ENCODE results near the gene KCNS3.
"Not testable (repeated sequence)": the region's sequence is repeated elsewhere in the genome, so short reads cannot be mapped to it uniquely, and the experiment has no call there.

KCNS3 gene

DNA sequence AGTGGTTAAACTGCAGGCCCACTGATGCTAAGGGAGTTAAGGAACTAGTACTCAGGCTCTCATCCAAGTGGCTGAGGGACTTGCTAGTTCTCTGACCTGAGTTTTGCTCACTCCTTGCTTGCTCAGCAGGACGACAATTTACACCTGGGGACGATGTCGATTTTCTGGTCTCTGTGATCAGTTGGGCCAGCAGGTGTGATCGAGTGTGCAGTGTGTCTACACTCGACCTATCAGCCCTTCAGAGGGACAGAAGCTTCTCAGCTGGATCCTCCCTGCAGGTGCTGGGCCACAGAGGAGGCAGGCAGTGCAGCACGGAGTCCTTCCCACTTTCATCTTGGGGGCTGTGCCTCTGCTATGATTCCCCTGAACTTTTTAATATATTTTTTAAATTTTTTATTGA is 71.5 kb downstream of the KCNS3 start:
- no peak for DNase-seq

DNA sequence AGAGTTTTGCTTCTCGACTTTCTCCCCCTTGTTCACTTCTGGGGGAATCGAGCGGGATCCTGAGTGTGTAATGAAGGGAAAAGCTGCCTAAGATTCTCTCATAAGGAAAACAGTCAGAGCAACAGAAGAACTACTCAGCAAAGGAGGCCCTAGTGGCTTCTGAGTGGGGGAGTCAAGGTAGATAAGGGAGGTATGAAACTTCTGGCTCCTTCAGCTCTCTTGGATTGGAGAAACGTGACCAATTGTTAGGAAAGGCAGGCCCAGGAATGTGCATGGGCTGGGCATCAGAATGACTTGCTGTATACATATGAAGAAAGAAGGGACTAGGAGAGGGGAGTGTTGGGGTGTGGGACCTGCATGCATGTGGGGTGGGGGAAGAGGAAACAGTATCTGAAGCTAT is 73.1 kb downstream of the KCNS3 start:
- DNase-seq = no peak

DNA sequence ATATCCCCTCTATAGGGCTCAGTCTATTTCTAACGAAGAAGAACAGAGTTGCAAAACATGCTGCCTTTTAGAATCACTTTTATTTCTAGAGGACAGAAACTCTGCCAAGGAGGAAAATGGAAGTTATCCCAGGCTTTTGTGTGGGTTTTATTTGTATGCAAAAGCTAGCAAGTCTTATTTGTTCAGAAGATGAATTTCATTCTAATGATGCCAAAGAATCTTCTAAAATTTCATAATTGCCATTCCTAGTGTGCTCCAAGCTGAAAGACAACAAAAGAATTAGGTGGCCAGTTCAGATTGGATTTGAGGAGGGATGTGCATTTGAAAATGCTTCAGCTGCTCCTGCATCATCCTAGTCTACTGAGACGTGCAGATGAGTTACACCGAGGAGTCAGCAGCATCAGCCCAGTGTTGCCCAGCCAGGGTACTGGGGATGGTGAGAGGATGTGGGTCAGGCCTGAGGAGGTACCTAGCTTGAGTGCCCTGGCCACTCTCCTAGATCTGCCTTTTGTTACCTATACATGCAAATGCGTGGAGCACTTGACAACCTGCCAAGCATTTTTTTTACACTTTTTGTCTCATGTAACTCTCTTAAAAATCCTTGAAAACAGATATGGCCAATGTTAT is 80.1 kb downstream of the KCNS3 start:
- DNase-seq = no peak

DNA sequence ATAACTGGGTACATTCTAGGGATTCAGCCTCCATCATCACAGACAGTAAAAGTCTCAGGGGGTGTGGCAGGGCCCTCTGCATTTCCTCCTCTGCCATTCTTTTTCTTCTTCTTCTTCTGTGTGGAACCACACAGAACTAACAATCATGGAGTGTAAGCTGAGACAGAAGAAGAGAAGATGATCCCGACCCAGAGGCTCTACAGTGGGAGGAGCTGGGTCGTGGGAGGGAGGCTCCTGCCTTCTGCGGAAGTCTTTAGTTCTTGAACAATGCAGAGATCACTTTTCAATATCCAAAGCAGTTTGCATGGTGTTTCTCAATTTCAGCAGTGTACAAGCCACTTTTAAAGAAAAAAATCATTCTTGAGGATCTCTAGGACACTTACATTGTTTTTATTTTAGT is 80.9 kb downstream of the KCNS3 start:
- no peak for DNase-seq

DNA sequence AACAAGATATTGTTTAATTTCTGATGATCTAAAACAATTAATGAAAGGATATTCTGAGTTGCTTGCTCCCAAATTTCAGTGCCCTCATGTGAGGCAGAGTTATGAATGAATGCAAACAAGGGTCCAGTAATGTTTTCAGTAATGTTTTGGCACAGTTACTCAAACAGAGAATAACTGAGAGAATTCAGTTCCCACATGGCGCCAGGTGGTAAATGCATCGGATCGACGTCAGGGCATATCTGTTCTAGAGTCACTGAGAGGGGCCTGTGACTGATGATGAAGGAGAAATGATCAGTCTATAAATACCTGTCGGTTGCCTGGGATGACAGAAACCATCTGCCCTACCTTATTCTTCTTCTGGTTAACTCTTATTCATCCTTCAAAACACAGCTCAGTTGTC is 81.4 kb downstream of the KCNS3 start:
- DNase-seq = no peak

GRCh38 chr2:17960925-17961324 is 82.5 kb downstream of the KCNS3 start:
- no peak for DNase-seq

DNA sequence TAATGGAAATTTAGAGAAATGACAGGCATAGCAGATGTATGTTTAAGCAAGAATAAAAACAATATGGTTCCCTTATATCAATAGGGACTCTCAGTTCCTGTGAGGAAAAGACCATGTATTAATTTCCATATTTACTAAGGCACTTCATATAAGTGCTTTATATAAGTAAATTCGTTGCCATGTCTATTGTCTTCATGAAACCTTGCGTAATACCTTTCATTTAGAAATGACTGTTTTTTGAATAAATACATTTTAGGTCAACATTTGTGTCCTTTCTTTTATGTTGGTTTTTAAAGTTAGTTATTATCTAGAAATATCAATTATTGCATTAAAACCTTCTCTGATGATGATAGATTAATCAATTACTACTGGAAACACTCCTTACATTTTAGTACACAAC is 83.3 kb downstream of the KCNS3 start:
- no peak for DNase-seq

GRCh38 chr2:17962876-17963275 is 84.4 kb downstream of the KCNS3 start:
- peak; percentile 34 for DNase-seq

GRCh38 chr2:17963571-17963970 is 85.1 kb downstream of the KCNS3 start:
- DNase-seq = not testable (repeated sequence)

DNA sequence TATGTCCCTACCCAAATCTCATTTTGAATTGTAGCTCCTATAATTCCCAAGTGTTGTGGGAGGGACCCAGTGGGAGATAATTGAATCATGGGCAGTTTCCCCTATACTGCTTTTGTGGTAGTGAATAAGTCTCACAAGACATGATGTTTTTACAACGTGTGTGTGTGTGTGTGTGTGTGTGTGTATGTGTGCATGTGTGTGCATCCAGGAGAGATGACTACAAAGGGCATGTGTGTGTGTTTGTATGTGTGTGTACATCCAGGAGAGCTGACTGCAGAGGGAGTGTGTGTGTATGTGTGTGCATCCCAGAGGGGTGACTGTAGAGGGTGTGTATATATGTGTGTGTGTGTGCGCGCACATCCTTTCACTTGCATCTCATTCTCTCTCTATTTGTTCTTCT is 86.7 kb downstream of the KCNS3 start:
- DNase-seq = no peak

DNA sequence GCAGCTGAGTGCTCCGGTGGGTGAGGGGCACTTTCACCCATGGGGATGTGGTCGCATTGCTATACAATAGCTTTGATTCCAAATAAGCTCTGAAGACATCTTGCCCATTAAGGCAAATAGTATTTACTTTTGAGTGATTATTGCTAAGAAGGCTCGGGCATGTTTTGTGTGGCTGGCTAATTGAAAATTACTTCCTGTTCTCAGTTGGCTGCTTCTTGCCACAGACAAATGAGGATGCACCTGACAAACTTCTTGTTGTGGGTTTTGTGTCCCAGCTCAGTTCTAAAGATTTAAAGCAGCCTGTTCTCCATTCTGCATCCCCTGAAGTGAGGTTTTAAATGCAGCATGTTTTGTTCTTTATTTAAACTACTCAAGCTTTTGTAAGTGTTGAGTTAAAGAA is 88.3 kb downstream of the KCNS3 start:
- DNase-seq = no peak

DNA sequence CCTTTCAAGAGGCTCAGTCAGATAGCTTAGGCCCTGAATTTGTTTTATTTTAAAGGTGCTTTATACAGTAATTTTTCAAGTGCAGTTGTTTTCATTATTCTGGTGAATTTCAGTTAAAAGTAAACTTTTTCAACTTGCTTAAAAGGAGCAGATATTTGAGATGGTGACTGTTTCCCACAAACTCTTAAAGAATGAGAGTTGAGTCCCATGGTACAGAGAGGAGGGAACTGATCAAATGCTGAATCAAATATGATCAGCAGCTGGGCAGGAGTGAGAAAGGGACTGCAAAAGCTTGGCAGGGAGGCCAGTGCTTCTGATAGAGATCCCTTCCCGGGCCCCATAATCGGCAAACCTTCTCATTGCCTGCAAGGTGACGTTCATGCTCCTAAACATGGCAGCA is 91.2 kb downstream of the KCNS3 start:
- DNase-seq = peak; percentile 20

GRCh38 chr2:17971531-17972125 is 93.2 kb downstream of the KCNS3 start:
- DNase-seq = no peak

GRCh38 chr2:17972991-17973390 is 94.5 kb downstream of the KCNS3 start:
- no peak for DNase-seq

- DNase-seq = no peak
These were observed 96.9 kb downstream of the KCNS3 start for GRCh38 chr2:17975401-17975800.

DNA sequence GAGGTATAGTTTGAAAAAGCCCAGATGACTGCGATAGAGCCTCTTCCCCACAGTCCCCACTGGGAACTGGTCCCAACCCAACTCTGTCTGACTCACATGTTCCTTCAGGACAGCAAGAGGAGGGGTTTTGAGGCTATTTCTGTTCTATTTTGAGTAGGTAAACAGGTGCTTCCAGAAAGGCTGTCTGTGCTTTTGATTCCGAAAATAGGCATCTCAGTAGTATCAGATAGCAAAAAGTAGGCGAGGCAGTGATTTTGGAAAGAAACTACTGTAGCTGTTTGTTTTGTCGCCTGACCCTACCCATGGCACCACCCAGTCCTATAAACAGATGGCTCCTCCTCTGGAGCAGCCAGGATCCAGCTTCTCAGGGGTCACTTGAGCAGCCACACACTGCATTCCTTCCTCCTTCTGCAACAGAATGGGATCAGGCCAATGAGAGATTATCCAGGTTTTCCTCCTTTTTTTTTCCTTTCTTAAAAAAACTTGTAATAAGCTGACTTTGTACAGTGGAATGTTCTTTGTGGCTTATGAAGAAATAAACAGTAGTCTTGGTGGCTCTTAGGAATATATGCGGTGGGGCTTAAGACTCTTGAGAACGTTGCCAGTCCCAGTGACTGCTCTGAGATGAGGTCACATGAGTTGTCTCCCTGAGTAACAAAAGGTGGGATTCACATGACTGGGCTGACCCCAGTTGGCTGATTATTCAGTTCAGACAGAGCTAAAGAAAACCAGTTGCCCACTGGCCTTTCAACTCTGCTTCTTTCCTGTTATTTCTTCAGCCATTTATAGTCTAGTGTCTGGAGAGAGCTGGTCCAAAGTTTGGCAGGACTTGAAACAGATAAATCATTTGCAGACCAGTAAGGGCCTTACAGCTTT is 98.6 kb downstream of the KCNS3 start:
- DNase-seq = peak; percentile 99

DNA sequence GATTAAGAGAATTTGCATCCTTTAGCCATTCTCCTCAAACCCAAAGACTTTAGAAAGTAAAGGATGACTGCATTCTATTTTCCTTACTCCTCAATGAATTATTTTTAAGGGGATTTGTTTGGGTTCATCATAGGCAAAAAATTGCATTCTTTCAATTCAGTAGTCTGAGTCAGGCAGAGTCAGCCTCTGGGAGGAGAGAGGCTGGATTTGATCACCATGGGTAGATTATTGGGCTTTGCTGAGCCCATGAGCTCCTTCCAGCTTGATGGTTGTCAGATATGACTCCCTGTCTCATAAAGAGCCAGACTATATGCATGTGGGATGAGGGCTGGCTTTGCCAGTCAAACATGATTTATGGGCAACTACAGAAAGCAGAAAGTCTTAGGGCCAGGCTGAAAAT is 101.2 kb downstream of the KCNS3 start:
- DNase-seq = peak; percentile 93

DNA sequence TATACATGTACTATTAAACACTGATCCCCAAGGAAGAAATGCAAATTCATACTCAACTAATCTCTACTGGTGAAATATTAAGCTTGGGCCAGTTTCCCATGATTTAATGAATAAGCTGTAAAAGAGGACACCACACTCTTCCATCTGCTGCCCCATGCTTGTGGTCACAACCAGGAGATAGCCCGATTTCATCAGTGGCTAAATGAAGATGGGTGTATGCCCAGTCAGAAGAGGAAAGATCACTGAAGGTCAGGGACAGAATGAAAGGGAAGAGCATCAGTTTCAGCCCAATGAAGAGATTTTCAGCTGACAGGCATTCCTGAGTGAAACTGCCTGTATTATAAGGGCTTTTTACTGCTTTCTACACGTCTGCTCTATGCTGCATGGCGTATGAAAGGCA is 103.5 kb downstream of the KCNS3 start:
- no peak for DNase-seq
